HG03196 (cell line): ENCODE measurements around the gene CLNK.

Experiments used
- ATAC-seq: cut with Tn5 transposase; IDR thresholded peaks from one replicate; pipeline ENCODE4 v1.9.1; 2021; ENCODE audit not compliant: unreplicated experiment

CLNK gene

GRCh38 chr4:10701702-10702460 is 17.3 kb upstream of the CLNK start:
- ATAC-seq: no peak

- ATAC-seq: no peak
These were observed 16.6 kb upstream of the CLNK start for GRCh38 chr4:10701161-10701560.

GRCh38 chr4:10698172-10698571 is 13.6 kb upstream of the CLNK start:
- no peak for ATAC-seq

- no peak for ATAC-seq
These were observed 12.5 kb upstream of the CLNK start for GRCh38 chr4:10697086-10697485.

GRCh38 chr4:10696253-10696652 is 11.7 kb upstream of the CLNK start:
- no peak for ATAC-seq

GRCh38 chr4:10694828-10695209 is 10.3 kb upstream of the CLNK start:
- no peak for ATAC-seq

- no peak for ATAC-seq
These were observed 9.7 kb upstream of the CLNK start for GRCh38 chr4:10694151-10694827.

GRCh38 chr4:10691651-10692050 is 7.1 kb upstream of the CLNK start:
- ATAC-seq: no peak

GRCh38 chr4:10690185-10690907 is 5.8 kb upstream of the CLNK start:
- ATAC-seq: no peak

- no peak for ATAC-seq
These were observed 4.3 kb upstream of the CLNK start for GRCh38 chr4:10688846-10689245.

GRCh38 chr4:10688022-10688421 is 3.5 kb upstream of the CLNK start:
- peak; percentile 45 for ATAC-seq

GRCh38 chr4:10687526-10687925 is 3.0 kb upstream of the CLNK start:
- no peak for ATAC-seq

- no peak for ATAC-seq
These were observed 2.2 kb downstream of the CLNK start for GRCh38 chr4:10682397-10682796.

GRCh38 chr4:10677796-10678497 is 6.6 kb downstream of the CLNK start:
- peak; percentile 54 for ATAC-seq

- ATAC-seq: peak; percentile 67
These were observed 10.7 kb downstream of the CLNK start for GRCh38 chr4:10673817-10674369.

- ATAC-seq: no peak
These were observed 12.2 kb downstream of the CLNK start for GRCh38 chr4:10672379-10672778.

- ATAC-seq: no peak
These were observed 12.8 kb downstream of the CLNK start for GRCh38 chr4:10671799-10672198.

- ATAC-seq: peak; percentile 83
These were observed 13.2 kb downstream of the CLNK start for GRCh38 chr4:10671366-10671765.

- ATAC-seq: no peak
These were observed 14.2 kb downstream of the CLNK start for GRCh38 chr4:10670321-10670720.

- ATAC-seq: no peak
These were observed 16.8 kb downstream of the CLNK start for GRCh38 chr4:10667701-10668326.

- ATAC-seq: no peak
These were observed 18.0 kb downstream of the CLNK start for GRCh38 chr4:10666616-10667015.
